Activated CD4-positive, alpha-beta T cell treated with anti-CD3 and anti-CD28 coated beads for 1 hour (primary cell): ENCODE results near the gene C10orf90.

ENCODE experiments used
- DNase-seq: peaks from one replicate; pipeline ENCODE4 v3.0.0-alpha.2; 2020

C10orf90 gene

DNA sequence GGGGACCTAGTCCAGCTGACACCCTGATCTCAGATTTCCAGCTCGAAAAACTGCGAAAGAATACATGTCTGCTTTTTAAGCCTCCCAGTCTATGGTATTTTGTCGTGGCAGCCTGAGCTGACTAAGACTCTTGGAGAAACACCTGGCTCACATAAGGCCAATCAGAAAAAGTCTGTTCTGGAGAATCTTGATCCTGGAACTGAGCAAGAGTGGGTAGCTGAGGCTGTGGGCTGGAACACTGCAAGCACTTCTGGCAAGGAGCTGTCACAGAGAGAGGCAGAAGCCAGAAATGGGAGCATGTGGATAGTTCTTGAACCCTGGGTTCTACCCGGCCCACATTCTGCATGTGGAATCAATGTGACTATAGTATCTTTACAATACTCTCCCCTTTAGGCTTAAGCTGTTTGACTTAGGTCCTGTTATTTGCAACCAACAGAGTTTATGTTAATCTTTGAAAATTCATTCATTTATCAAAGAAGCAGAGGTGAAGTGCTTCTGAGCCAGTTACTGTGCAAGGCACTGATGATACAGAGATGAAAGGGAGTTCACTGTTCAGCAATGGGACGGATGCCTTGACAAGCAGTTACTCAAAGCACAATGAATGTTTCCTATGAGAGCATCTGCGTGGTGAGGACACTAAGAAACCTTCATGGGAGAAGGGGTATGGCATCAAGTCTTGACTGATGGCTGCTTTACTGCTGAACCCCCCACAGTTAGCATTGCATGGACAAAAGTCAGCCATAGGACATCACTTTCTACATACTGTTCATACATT is 4.4 kb upstream of the C10orf90 start:
- DNase-seq, result no peak

DNA sequence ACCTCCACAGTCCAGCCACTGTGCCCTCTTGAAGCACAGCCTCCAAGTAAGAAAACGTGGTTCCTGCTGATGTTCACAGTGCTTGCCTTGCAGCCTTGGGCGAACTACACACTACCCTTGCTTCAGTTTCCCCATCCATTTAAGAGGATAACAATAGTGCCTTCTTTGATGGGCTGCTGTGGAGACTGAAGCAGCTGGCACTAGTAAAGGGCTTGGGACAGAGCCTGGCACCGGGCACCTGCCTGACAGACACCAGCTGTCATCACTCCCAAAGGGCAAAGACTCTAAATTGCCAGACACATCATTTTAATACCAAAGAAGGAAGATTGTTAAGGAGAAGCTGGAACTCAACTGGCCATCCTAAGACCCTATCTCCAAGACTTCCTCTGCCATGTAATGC is 3.1 kb upstream of the C10orf90 start:
- DNase-seq, result no peak

DNA sequence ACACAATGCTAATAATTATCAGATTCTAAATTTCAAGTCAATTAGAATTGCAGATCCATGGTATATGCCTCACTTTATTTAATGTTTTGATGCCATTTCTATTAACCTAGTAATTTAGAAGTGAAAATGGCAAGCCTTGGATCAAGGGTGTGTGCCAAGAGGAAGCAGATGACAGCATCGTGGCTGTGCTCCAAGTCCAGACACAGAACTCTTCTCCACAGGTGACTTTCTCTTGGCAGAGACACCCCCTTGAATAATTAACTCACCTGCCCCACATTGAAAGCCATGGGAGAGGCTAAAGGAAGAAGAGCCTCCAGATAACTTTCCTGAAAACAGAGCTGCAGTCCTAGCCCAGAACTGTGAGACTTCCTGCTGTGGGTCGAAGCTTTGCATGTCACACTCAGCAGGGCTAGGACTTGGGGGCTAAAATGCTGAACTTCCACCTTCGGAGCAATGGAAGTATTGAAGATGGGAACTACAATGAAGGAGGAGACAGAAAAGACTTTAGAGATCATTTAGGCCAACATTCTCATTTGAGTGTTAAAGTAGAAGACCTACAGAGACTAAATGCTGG is 996 bp upstream of the C10orf90 start:
- no peak for DNase-seq

DNA sequence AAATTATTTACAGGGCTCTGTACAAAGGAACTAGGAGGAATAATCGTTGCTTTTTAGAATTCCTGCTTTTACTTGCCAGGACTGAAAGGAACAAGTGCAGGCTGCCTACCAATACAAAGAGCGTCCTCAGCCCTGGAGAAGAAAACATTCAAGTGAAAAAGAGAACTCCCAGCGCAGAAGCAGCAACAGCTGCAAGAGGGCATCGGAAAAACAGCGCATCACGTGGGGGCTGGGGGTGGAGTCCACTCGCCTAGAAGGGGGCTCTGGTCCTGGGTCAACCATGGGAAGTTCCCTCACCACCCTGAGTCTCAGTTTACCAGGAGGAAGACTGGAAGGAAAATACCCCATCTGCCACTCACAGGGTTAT is 385 bp upstream of the C10orf90 start:
- no peak for DNase-seq

DNA sequence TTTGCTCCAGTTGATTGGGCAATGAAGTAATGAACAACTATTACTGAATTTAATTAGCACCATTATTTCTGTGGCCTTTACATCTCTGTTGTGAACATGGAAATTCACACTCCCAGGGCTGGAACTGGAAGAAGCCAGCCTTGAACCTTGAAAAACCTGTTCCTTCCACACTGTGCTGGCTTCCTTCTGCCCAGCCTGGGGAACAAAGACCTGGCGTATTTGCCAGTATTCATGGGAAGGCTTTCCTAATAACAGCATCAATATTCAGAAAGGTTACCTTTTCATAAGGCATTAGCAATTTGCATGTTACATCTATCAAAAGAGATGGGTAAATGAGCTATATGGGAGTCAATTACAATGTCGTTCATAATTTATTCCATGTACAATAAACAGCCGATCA is 1.3 kb downstream of the C10orf90 start:
- no peak for DNase-seq

DNA sequence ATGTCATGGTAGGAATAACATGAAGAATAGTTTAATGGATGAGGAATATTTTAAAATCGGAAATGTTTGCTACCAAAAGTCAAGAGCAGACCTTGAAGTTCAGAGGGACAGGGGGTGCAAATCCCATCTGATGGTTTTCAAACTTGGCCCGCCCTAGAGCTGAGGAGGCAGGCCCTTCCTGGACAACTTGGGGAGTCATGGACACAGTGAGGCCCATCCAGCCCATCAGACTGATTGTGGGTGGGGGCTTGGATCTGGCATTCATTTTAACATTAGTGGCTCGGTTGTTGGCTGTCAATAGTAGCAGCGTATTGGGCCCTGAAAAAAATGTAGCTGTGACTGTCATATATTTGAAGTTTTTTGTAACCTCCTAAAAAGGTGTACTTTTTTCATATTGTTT is 2.0 kb downstream of the C10orf90 start:
- no peak for DNase-seq

DNA sequence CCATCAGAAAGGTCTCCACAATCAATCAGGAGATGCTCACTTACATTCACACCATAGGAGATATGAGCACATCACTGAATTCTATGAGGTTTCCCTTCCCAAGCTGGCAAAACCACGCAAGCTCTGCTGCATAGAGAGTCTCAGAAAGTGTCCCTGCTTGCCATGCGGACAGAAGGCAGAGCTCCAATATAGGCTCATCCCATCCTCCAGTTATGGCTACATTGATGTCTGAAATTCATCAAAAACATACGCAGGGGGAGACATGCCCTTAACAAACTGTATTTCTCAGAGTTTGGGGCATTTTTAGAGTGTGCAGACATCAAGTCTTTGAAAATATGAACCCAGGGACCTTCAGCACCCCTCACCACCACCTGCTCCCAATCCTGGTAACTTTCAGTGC is 2.9 kb downstream of the C10orf90 start:
- no peak for DNase-seq

DNA sequence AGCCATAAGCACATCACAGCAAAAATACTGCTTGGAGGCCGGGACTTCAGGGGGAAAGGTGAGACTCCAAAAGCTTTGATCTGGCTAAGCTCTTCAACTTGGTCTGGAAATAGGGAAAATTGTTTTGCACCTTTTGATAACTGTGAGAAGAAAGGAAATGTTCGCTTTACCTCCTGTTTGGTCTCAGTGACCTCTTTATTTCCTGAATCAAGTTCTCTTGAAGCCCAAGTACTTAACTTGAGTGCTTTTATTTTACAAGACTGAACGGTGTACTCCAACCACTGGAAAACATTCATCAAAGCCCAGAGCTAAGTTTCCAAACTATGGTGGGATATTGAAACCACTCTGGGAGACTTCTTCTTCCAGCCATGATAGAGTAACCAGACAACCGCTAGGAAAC is 5.3 kb downstream of the C10orf90 start:
- no peak for DNase-seq

DNA sequence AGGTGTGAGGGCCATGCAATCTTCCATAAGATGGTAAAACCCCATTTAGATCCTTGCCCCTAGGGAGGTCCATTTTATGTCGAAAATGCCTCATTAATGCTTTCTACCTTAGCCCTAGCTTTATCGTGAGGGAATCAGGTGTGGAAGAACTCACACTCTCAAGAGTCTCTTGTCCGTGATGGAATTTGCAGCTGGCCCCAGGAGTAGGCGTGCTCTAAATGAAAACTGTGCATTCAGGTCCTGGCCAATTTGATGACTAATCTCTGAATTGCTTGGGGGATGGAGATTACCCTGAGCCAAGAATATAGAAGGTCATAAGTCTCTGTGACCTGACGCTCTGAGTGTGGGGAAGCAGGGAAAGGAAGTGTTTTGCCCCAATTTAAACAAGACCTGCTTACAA is 6.6 kb downstream of the C10orf90 start:
- DNase-seq, result no peak

DNA sequence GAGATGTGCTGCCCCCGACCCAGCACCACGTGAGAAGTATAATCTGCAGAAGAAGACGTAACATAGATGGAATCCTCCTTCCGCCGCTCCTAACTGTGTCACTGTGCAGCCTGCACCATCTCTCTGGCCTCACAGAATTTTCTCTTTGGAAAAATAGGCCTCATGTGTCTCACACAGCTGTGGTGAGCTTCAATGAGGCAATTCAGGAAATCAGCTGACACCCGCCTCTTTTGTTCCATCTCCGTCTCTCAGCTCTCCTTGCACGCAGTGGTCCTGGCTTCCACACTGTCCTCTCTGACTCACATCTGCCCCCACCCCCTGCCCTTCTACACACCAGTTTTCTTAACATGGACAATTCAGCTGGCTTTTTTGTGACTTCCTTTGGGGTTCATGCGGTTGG is 7.2 kb downstream of the C10orf90 start:
- no peak for DNase-seq

DNA sequence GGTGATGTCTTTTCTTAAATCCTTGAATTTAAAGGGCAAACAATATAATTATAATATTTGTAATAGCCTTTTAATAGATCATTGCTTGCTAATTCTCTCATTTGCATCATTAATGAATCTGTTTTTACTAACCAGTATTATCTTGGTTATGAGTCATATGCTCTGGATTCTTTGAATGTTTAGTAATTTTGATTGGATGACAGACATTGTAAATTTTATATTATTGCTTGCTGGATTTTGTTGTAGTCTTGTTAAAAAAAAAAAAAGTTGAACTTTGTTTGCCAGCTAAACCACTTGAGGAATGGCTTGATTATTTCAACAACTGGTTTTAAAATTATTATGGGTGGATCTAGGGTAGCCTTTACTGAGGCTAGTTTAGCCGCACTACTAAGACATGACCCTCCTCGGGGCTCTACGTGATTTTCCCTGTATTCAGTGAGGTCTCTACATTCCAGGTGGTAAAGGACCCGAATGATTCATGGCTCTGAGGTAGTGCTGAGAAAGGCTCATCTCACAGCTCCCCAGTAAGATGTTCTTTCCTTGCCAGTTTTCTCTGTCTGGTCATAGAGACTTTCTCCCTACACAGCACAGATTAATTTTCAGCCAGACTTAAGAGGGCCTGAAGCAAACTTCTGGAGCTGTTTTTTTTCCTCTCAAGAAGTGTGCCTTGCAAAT is 8.5 kb downstream of the C10orf90 start:
- no peak for DNase-seq

DNA sequence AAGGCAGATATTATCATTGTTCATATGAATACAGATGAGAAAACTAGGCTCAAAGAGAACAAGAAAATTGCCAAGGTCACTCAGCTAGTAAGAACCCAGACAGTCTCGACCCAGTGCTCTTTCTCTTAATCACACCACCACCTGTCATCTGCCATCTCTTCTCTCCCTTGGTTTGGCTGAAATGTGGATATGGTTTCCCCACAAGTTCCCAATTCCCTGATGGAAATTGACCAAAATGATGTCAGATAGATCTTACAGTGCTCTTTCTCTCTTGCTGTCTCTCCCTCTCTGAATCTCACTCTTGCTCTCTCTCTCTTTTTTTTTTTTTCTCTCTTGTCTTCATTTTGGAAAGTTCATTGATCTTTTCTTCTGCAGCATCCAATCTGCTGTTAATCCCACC is 9.1 kb downstream of the C10orf90 start:
- DNase-seq, result no peak

DNA sequence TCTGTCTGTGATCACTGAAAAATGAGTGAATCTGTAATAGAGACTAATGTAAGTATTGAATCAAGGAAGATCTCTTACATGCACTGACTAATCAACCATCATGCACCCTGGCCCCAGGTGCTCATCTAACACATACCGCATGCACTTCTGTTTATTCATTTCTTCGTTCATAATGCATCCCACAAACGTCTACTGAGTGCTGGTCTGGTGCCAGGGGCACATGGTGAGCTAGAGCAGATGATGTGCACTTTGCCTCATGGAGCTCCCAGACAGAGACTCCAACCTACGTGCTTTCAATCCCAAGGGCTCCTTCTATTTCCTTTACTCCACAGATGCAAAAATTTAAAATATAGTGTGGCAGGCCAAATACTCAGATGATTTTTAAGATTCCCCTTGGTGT is 10.7 kb downstream of the C10orf90 start:
- DNase-seq, result no peak

DNA sequence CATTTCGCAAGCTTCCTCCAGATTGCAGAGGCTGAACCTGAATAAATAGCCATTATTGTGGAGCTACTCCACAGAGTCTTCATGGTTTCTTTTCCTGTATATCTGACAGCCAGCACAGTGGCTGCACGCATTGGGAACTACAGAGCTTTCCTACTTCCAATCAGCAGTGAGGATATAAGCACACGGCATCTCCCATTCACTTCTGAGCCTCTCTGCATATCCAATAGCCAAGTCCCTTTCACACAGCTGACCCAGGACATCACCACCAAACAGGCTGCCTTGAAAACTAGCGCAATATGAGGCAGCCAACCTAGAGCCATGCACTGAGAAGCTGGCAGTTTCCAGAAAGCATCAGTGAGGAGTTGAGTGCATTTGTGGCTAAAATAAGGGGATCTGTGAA is 11.6 kb downstream of the C10orf90 start:
- DNase-seq, result no peak

DNA sequence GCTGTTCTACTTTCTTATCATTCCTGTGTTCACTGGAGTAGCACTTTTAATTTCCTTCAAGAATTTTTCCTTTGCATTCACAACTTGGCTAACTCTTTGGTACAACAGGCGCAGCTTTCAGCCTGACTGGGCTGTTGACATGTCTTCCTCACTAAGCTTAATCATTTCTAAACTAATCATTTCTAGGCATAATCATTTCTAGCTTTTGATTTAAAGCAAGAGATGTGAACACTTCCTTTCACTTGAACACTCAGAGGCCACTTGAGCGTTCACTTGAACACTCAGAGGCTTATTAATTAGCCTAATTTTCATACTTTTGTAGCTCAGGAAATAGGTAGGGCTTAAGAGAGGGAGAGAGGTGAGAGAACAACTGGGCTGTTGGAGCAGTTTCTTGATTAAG is 15.9 kb downstream of the C10orf90 start:
- DNase-seq, result no peak

DNA sequence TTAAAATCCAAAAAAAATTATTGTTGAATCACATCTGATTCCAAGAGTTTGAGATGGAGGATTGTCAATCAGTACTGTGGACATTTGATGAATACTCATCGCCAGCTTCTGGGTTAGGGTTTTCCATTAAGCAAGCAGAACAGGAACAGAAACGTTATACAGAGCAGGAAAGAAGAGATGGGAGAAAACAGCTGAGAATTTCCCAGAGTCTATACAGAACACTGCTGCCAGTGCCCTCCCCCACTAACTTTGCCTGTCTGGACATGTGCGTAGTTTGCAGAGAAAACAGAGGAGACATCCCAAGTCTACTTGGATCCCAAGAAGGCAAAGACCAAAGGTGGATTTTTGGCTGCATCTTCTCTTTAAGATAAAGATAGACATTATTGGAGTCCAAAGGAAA is 19.0 kb downstream of the C10orf90 start:
- DNase-seq, result no peak

DNA sequence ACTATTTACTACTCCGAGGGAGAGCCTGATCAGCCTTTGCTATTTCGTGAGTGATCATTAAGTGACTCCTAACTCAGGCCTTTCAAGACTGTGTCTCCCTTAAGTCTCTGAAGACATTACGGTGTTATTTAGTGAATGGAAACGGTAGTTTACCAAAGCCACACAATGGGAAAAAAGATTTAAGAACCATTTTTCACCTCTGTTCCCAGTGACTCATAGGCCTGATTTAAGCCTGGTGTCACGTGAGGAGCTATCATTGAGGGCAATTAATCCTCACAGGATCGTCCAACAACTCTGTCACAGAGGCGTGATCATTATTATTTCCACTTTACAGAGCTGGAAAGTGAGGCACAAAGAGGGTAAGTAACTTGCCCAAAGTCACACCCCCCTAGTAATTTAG is 20.3 kb downstream of the C10orf90 start:
- no peak for DNase-seq

DNA sequence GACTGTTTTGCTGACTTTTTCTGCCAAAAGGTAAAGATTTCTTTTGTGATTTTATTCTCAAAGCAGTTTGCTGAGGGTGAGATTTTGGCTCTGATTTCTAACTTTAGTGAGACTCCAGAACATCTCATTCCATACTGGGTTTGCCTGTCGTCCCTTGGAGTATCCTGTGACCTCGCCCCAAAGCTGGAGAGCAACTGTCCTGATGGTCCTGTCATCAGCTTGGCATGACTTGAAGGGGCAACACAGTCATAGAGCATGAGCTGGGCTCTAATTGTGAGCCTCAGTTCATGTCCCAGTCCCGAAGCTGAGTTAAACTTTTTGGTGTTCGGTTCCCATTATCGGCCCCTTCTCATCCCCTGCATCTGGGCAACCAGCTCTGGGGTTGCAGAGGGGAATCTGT is 23.4 kb downstream of the C10orf90 start:
- no peak for DNase-seq

DNA sequence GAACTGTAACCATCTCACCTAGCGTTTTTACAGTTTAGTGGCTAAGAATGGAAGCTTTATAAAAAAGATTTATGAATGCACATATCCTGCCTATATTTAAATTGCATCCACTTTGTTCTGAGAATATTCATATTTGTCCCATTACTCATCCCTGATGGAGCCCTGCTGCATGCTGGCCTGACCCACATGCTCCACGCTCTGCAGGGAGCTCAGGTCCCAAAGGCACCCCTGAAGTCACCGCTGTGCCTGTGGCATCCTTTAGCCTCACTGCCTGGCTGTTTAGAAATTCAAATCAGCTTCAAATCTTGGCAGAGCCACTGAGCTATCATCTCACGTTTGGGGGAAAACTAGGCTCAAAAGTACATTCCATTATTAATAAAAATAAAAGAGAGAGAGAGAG is 24.4 kb downstream of the C10orf90 start:
- DNase-seq, result no peak

DNA sequence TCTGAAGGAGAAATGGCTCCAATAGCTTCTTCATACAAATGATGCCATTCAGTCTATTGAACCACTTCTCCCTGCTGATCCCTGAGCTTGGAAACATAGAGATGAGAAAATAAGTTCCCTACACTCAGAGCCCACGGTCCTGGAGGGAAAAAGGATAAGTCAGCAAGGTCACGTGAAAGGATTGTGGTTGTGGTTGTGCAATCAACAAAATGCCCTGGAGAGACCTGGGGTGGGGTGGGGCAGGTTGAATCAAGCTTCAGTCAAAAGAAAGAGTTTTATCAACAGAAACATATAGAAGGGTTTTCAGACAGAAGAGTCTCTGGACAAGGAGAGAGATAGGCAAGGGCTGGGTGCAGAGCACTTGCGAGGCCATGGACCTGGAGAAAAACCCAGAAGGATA is 30.1 kb downstream of the C10orf90 start:
- DNase-seq, result no peak

DNA sequence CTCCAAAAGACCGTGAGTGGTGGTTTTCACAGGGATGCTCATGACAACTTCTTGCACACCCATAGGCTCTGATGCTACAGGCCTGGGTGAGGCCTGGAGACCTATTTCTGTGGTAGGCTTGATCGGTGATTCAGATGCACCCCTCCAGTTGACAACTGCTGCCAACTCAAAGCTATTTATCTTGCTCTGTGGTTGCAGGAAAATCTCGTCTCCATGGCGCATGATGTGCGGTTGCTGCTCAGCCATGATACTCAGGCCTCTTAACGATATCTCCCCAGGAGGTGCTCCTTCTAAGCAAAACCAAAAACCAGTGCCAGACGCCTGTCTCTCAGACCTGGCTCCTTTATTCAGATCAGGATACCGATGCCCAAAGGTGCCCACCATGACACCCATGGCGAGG is 31.4 kb downstream of the C10orf90 start:
- no peak for DNase-seq

DNA sequence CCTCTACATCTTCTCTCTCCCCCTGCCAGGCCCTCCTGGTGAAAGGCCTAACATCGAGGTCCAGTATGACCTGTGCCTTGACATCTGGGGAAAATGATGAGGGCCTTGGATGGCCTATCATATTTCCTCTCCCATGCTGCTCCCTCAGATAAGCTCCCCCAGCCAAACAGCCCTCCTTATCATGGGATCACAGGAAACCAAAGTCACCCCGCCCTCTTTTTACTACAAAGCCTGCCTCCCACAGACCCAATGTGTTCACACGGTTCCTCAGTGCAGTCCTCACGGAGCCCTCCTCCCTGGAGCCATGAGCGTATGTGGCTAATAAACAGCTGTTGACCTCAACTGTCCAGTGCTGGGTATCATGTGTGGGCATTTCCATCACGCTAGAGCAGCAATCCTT is 32.0 kb downstream of the C10orf90 start:
- no peak for DNase-seq

DNA sequence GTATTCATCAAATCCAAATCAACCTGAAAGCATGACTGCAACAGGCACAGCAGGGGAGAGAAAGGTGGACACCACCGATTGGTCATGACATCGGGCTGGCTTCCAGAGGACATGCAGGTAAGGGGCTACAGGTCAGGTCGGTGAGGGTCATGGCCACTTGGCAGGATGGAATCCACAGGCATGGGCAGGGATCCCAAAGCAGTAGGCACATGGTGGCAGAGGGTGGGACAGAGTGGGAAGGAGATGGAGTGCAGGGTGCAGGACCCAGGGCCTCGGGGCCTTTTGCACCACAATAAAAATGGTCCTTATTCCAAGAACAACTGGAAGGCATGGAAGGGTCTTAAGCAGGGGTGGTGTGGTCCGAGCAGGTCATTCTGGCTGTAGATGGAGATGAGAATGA is 33.0 kb downstream of the C10orf90 start:
- no peak for DNase-seq

DNA sequence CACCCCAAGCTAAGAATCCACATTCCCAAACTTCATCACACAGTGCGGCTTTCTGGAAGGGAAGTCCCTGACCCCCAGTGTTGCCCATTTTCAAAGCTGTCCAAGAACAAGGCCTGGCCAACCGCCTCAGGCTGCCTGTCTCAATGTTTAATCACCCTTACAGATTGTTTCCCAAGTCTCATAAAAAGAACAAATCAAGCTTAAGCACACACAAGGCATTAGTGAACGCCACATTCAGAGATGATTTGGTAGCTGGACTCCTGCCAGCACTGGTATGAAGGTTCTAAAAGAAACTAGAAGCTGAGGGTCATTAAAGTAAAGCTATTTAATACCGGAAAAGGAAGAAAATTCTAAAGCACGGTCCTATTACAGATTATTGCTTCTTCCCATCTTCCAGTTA is 35.6 kb downstream of the C10orf90 start:
- no peak for DNase-seq

DNA sequence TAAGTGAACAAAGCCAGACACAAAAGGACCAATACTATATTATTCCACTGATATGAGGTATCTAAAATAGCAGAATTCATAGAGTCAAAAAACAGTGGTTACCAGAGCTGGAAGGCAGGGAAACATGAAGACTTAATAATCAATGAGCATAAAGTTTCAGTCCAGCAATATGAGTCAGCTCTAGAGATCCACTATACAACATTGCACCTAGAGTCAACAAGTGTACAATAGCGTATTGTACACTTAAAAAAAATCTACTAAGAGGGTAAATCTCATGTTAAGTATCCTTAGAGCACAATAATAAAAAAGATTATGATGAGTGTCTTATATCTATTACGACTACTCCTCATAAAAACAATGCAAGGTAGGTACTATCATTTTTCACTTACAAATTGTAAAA is 36.1 kb downstream of the C10orf90 start:
- DNase-seq, result no peak
